ENCODE data around the gene C5orf15.

C5orf15 gene

GRCh38 chr5:133933169-133933509, 35.3 kb downstream of the C5orf15 start:
- no peak for TF ChIP-seq ZBTB7A (IDR thresholded peaks at IDR 0.05; ENCODE audit: low read depth)
- no peak for TF ChIP-seq FOXM1 (IDR thresholded peaks at IDR 0.05; ENCODE audit: borderline replicate concordance, low read depth)
- no peak for TF ChIP-seq TCF12 (IDR thresholded peaks at IDR 0.05; ENCODE audit: low read depth)
- no peak for TF ChIP-seq TEAD4 (IDR thresholded peaks at IDR 0.05)

DNA sequence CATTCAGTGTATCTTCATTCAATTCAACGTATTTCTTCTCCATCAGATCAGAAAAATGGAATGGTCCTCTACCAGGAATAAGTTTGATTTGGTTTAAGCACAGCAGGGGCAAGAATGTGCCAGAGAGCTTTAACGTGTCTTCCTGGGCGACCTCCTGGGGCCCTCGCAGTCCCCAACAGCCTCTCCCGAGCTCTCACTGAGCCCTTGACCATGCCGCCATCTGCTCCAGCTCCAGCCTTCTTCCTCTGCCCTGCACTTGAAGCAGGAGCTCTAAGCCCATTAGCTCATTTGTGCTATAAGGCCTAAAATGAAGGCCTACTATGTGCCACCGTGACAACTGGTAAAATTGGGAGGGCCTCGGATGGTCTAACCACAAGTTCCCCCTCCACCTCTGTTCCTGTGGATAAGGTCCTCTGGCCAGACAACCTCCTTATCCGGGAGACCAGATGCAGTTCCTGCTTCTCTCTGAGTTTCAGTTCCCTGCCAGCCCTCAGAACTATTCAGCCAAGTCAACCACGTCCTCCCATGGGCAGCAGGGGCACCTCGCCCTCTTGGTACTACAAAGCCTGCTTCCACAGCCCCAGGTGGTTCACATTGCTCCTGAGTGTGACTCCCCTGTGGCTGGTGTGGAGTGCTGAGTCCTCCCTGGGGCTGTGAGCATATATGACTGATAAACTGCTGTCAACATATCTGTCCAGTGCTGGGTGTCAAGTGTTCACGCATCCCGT, 35.8 kb downstream of the C5orf15 start:
- TF ChIP-seq, protein P1, sequence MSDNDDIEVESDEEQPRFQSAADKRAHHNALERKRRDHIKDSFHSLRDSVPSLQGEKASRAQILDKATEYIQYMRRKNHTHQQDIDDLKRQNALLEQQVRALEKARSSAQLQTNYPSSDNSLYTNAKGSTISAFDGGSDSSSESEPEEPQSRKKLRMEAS (IDR thresholded peaks at IDR 0.05): no peak
- TF ChIP-seq TEAD4 (IDR thresholded peaks at IDR 0.05) (no peak), FOXM1 (IDR thresholded peaks at IDR 0.05; ENCODE audit: borderline replicate concordance, low read depth) (no peak), REST (IDR thresholded peaks at IDR 0.05; ENCODE audit: low read depth) (no peak), TCF12 (IDR thresholded peaks at IDR 0.05; ENCODE audit: low read depth) (no peak), CREB1 (IDR thresholded peaks at IDR 0.05; ENCODE audit: low read depth) (no peak), YY1 (IDR thresholded peaks at IDR 0.05; ENCODE audit: low read depth) (no peak), EGR1 (IDR thresholded peaks at IDR 0.05) (no peak), NFIC (IDR thresholded peaks at IDR 0.05) (no peak), TAF1 (IDR thresholded peaks at IDR 0.05; ENCODE audit: low read depth) (no peak), RAD21 (IDR thresholded peaks at IDR 0.05; ENCODE audit: low read depth) (no peak), CEBPB (IDR thresholded peaks at IDR 0.05) (no peak), ZBTB7A (IDR thresholded peaks at IDR 0.05; ENCODE audit: low read depth) (no peak), USF1 (IDR thresholded peaks at IDR 0.05) (no peak), EP300 (IDR thresholded peaks at IDR 0.05; ENCODE audit: borderline replicate concordance) (no peak)

DNA sequence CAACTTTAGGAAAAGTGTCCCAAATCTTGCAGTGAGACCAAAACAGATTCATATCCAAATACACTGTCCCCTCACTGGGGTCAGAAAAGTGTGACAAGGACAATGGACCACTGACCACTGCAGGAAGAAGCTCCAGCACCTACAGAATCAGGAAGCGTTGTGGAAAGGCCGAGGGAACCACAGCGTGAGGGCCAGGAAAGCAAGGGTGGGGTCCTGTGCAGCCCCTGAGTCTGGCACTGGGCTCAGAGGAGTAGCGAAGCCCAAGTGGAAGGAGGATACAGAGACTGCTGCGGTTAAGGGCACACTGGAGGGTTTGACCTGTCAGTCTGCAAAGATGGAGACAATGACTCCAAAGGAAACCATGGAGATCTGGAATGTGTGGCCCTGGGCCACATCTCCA, 36.9 kb downstream of the C5orf15 start:
- TF ChIP-seq NFIC (IDR thresholded peaks at IDR 0.05): no peak
- TF ChIP-seq TEAD4 (IDR thresholded peaks at IDR 0.05): no peak
- TF ChIP-seq USF1 (IDR thresholded peaks at IDR 0.05): no peak
- no peak for TF ChIP-seq FOXM1 (IDR thresholded peaks at IDR 0.05; ENCODE audit: borderline replicate concordance, low read depth)
- no peak for TF ChIP-seq CEBPB (IDR thresholded peaks at IDR 0.05)
- no peak for TF ChIP-seq YY1 (IDR thresholded peaks at IDR 0.05; ENCODE audit: low read depth)

DNA sequence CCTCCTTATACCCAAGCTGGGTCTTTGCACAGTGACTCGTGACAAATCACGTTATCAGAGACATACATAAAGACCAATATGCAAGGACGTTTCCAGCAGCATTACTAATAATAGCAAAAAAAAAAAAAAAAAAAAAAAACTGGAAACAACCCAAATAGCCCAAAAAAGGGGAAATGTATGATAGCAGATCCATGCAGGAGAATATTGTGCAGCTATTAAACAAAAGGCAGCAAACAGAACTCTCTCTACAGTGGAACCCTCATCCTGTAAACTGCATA, 37.7 kb downstream of the C5orf15 start:
- TF ChIP-seq YY1 (IDR thresholded peaks at IDR 0.05; ENCODE audit: low read depth): no peak
- no peak for TF ChIP-seq REST (IDR thresholded peaks at IDR 0.05; ENCODE audit: low read depth)
- no peak for TF ChIP-seq RAD21 (IDR thresholded peaks at IDR 0.05; ENCODE audit: low read depth)
- TF ChIP-seq NFIC (IDR thresholded peaks at IDR 0.05): no peak

GRCh38 chr5:133930061-133930812, 38.2 kb downstream of the C5orf15 start:
- TF ChIP-seq YY1 (IDR thresholded peaks at IDR 0.05; ENCODE audit: low read depth) (no peak), TCF12 (IDR thresholded peaks at IDR 0.05; ENCODE audit: low read depth) (no peak), CEBPB (IDR thresholded peaks at IDR 0.05) (no peak), FOXM1 (IDR thresholded peaks at IDR 0.05; ENCODE audit: borderline replicate concordance, low read depth) (no peak)

GRCh38 chr5:133928587-133929393, 39.6 kb downstream of the C5orf15 start:
- TF ChIP-seq EP300 (IDR thresholded peaks at IDR 0.05; ENCODE audit: borderline replicate concordance): no peak
- no peak for TF ChIP-seq TCF12 (IDR thresholded peaks at IDR 0.05; ENCODE audit: low read depth)
- no peak for TF ChIP-seq FOXM1 (IDR thresholded peaks at IDR 0.05; ENCODE audit: borderline replicate concordance, low read depth)
- TF ChIP-seq USF1 (IDR thresholded peaks at IDR 0.05): no peak
- TF ChIP-seq EGR1 (IDR thresholded peaks at IDR 0.05): no peak
- no peak for TF ChIP-seq TAF1 (IDR thresholded peaks at IDR 0.05; ENCODE audit: low read depth)
- TF ChIP-seq NFIC (IDR thresholded peaks at IDR 0.05): no peak
- no peak for TF ChIP-seq REST (IDR thresholded peaks at IDR 0.05; ENCODE audit: low read depth)
- TF ChIP-seq RAD21 (IDR thresholded peaks at IDR 0.05; ENCODE audit: low read depth): no peak
- TF ChIP-seq CREB1 (IDR thresholded peaks at IDR 0.05; ENCODE audit: low read depth): no peak
- no peak for TF ChIP-seq TEAD4 (IDR thresholded peaks at IDR 0.05)
- no peak for TF ChIP-seq CEBPB (IDR thresholded peaks at IDR 0.05)
- TF ChIP-seq YY1 (IDR thresholded peaks at IDR 0.05; ENCODE audit: low read depth): no peak
- no peak for TF ChIP-seq ZBTB7A (IDR thresholded peaks at IDR 0.05; ENCODE audit: low read depth)
- TF ChIP-seq, protein P1 (IDR thresholded peaks at IDR 0.05): no peak
